Measurements from ENCODE around the gene KRT14.
"Not testable (repeated sequence)": the region's sequence is repeated elsewhere in the genome, so short reads cannot be mapped to it uniquely, and the experiment has no call there.

Gene KRT14

DNA sequence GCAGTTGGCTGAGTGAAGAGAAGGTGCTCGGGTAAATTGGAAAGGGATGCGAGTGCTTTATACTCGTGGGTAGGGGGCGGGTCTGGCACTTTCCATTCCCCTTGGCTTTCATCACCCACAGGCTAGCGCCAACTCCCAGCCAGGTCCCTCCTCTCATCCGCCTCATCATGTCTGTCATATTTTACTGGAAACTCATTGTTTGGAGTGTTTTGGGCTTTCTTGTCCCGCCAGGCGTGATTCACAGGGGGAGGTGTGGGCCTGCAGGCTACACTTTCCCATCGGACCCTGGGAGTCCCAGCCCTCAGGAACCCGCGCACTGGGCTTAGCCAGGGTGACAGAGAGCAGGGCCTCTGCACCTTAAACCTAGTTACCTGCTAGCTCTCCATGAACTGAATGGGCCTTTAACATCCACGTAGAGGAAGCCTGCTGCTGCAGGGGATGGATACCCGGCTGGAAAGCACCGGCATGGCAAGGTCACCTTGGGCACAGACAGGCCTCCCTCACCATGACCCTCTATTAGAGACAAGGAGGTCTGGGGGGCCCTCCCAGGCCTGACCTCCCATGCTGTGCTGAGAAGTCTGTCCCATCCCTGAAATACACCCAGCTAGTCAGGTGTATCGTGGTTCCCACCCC is at the start of gene KRT14:
Gene KRT14, minus strand, starts transcription at position 33 of the 633 bp plus-strand sequence. CDS start 61 bp downstream, outside the sequence.
- DNase-seq, result no peak

DNA sequence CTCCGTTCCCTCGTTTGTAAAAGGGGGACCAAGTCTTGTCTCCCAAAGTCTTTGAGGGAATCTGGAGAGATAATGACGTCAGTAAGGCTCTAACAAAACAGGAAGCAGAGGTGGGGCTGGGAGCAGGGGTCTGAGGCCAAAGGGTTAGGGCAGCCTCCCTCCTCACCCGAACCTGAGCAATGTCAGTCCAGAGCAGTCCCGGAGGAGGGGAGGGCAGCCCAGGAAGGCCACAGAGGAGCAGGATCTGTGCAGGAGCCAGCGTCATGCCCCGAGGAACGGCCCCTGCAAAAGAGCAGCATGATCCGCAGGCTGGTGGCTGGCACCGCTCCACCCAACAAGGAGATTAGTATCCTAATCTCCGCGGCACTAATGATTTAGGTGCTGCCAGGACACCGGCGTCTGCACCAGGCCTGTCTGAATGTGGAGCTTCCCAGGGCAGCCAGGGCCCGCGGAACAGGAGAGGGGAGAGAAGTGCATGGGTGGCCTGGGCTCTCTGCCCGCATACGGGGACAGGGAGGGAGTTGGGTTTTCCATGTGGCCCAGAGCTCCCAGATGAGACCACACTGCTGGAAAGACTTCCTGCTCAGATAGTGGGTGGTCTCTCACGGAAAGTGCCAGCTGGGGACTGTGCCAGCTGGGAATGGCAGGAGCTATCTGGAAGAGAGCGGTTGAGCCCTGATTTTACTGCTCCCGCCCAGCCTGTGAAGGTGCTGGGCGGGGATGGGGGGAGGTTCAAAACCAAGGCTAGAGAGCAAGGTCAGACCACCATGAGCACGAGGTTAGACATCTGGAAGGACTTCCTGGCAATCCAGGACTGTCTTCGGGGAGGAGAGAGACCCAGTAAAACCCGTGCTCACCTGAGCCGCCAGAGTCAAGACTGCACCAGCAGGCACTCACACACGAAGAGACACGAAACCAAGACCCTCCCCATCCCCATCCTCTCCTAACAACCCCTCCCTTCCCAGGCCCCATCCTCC is 48.7 kb upstream of the KRT14 start:
- DNase-seq, result no peak

- no peak for DNase-seq
These were observed 47.9 kb upstream of the KRT14 start for GRCh38 chr17:41634639-41635038.

GRCh38 chr17:41633556-41634199 is 47.0 kb upstream of the KRT14 start:
- DNase-seq, result no peak

DNA sequence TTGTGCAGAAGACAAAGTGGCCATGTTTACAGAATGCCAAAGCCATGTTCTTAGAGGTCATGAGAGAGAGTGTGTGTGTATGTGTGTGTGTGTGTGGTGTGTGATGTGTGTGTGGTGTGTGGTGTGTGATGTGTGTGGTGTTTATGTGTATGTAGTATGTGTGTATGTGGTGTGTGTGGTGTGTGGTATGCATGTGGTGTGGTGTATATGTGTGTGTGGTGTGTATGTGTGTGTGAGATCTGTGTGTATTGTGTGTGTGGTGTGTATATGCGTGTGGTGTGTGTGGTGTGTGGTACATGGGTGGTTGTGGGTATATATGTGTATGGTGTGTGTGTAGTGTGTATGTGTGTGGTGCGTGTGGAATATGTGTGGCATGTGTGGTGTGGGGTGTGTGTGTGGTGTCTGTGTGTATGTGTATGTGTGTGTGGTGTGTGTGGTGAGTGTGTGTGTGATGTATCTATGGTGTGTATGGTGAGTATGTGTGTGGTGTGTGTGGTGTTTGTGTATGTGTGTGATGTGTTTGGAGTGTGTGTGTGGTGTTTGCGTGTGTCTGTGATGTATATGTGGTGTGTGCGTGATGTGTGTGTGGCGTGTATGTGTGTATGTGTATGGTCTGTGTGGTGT is 45.9 kb upstream of the KRT14 start:
- DNase-seq, result no peak

DNA sequence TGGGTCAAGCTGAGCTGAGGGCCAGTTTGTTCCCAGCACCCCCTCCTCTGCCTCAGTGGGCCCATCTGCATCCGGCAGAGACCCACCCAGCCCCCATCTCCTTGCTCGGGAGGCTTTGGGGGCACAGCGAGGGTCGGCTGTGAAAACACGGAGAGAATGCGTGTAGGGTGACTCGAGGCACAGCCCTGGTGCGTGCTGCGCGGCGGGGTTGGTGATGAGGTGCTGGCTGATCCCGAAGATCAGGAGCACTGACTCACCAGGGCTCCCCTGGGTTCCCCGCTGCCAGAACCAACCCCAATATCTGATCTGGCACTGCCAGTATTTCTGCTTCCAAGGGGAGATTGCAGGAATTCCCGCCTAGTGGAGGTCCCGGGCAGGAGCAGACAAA is 45.2 kb upstream of the KRT14 start:
- DNase-seq, result no peak

- DNase-seq, result no peak
These were observed 44.6 kb upstream of the KRT14 start for GRCh38 chr17:41631025-41631897.

DNA sequence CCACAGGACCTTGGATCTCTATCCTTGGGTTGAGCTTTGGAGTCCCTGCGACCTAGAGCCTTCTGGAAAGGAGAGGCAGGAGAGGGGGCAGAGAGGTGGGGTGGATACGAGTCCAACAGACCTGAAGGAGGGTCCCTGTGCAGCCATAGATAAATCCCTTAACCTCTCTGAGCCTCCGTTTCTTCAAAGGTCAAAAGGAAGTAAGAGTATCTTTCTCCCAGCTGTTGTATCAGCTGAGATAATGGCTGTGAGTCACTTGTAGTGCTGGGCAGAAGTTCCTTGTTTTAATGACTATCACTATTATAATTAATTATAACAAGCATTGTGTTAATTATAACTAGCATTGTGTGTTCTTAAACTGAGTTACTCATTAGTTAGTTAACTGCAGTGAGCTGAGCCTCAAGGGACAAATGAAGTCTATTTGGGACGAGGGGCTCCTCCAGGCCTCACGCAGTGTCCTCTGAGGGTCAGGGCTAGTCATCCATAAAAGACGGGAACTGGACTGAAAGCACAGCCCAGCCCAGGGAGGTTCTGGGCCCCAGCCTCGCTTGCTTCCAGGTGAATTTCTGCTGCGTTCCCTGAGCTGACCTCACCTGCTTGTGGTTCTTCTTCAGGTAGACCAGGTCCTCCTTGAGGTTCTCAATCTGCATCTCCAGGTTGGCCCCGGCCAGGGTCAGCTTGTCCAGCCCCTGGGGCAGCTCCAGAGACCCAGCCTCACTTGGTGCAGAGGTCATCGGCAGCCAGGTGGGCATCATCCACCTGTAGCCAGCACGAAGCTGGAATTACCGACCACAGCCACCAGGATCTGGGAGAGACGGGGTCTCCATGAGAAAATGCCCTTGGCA is 43.4 kb upstream of the KRT14 start:
- DNase-seq, result no peak

DNA sequence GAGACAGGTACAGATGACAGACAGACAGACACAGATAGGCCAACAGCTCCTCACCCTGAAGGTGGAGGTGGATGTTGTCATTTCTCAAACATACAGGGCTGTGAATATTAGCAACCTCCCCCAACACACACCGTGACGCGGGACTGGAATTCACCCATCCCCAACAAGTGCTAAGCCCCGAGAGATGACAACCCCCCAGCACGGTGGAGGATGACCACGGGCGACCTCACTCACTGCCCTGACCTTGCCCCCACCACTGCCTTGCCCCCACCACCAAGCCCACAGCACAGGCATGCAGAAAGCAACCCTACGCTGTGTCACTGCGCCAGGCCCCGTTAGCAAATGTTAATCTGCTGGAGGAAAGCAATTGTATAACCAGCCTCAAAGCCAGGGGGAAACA is 42.6 kb upstream of the KRT14 start:
- DNase-seq, result no peak

DNA sequence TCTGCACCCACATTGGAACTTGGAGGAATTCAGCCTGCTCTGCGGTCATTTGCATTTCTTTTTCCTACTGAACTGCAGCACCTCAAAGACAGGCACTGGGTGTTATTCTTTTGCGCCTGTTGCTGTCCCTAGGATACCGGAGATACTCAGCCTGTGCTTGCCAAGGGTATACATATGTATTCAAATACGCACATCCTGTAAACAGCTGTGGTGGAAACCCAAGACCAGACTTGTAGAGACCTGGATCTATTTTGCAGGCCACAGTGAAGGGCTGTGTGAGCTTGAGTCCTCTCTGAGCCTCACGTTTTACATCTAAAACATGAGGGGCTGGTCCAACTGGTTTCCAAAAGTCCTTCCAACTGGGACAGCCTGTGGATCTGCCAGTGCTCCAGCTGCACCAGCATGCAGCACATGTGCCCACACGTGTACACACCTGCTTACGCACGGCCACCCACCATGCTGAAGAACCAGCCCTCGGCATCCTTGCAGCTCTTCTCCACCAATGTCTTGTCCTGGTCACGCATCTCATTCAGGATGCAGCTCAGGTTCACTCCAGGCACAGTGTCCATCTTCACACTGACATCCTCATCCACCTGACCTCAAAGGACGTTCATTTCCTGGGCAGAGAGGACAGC is 42.0 kb upstream of the KRT14 start:
- not testable (repeated sequence) for DNase-seq

DNA sequence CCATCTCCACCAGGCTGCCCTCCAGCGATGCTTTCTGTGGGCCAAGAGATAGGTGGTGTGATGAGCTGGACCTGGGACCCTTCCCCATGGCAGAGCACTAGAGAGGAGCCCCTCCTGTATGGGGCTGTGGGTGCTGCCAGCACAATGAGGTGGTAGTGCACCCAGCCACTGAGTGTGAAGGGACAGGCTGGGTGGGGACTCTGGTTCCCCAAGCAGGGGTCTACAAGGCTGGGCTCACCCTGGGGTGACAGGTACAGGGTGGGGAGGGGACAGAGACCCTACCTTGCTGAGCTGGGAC is 41.3 kb upstream of the KRT14 start:
- not testable (repeated sequence) for DNase-seq

DNA sequence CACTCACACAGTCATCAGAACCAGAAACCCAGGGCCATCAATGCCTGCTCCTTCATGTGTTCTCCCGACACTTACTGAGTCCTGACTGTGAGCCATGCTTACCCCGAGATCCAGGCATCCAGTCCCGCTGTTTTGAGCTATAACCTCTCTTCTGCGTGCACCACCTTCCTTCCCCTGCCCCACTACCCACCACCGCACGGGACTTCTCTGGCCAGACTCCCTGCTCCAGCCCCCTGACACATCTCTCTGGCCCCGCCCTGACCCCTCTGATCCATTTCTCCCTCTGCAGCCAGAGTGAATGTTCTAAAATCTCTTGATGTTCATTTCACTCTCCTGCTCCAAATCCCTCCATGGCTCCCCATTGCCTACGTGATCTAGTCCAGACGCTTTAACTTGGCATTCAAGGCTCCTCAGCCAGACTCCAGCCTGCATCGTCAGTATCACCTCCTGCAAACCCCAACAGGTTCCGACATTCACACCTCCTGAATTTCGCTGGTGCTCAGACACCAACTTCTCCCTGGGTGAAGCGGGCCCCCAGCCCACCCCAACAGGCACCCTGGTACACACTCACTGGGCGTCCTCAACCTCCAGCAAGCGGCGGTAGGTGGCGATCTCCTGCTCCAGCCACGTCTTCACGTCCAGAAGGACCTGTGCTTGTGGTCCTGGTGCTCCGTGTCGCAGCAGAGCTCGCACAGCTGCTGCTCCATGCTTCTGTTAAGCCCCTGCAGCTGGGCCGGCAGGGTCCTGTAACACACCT is 40.8 kb upstream of the KRT14 start:
- DNase-seq, result no peak

GRCh38 chr17:41626914-41627295 is 40.2 kb upstream of the KRT14 start:
- not testable (repeated sequence) for DNase-seq

DNA sequence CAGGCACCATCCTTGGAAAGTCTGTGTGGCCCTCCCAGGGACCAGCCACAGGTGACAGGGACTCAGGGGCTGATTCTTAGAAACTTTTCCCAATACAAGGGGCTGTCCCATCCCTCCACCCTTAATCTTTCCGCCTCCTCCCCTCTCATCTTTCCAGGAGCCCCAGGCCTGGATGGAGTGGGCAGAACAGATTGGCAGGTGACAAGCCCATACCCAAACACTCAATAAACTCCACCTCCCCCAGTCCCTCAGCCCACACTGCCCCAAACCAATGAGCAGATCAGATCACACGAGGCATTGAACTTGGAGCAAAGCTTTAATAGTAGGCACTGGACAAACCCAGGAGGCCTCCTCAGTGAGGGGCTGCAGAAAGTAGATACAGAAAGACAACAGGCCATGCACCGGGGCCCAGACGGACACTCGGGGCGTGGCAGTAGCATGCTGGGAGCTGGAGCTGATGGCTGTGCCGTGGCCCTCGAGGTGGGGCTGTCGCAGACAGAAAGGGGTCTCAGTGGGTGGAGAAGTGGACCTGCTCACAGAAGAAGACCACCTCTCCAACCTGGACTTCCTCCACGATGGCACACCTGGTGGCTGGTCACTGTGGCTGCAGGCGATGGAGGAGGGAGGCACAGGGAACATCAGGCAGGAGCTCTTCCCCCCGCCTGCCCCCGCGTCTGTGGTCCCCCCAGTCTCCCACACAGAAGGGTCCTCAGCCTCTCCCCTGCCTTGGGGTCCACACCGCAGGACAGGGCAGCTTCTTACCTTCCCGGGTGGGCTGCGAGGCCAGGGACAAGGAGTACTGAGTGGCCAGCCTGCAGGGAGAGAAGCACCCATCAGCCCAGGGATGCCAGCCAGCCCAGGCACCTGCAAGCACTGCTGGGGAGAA is 39.6 kb upstream of the KRT14 start:
- not testable (repeated sequence) for DNase-seq

DNA sequence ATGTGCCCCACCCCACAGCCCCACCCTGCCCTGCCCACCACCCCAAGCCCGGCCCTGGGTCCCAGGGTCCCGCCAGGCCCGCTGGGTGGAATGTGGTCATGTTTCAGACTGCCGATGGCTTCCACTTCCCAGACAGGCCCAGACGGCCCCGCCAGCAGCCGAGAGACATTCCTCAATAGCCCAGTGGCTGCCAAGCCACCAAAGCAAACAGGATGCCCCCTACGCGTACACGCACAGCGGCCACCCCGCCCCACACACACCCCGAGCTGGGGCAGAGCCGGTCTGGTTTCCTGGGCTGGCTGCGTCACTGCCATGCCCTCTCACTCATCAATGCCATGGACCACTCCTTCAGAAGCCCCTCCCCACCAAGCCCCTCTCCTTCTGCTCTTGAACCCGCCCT is 38.9 kb upstream of the KRT14 start:
- no peak for DNase-seq

- DNase-seq, result no peak
These were observed 37.8 kb upstream of the KRT14 start, which contains the start of gene KRT17 for GRCh38 chr17:41624208-41625101. KRT17 (minus strand) TSS chr17:41624575; CDS start chr17:41624509, 66 bp downstream.

GRCh38 chr17:41623184-41623861 is 36.6 kb upstream of the KRT14 start:
- not testable (repeated sequence) for DNase-seq

Measured in COR-L47 (cell line).